IPS-11a (cell line): ENCODE data around the gene MYO1A.
"Not testable (repeated sequence)": the region's sequence is repeated elsewhere in the genome, so short reads cannot be mapped to it uniquely, and the experiment has no call there.

Experiments
- H3K4me3 ChIP-seq: one replicate; pipeline ENCODE4 v1.5.1; 2013; ENCODE audit warnings: low read depth, low read length, control low read depth

The MYO1A gene

DNA sequence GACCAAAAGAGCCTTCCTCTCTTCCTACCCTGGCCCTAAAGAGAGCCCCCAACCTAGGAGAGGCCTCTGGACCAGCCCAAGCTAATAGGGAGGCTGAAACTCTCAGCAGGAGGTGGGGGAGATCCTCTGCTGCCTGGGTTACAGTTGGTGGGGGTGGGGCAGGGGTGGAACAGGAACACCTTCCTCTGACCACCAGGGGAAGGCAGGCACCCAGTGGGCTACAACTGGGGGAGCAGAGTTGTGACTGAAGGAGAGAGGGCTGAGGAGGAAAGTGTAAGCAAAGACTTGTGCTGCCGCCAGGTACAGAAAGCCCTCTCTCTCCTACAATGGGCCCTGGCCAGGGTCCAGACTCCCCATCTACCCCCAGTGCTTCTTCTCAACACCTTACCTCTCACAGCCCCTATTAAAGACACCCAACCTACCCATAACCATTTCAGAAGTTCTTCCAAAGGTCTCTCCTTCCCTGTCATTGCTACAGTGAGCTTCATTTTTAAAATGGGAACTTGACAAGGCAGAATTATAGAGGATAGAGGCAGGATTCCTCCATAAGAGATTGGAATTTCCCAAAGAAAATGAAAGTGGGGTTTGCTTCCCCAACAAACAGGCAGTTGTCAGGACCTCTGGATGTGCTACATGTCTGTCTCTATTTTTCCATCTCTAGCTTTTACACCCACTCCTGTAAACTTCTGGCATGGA, 1.4 kb downstream of the MYO1A start:
- H3K4me3 ChIP-seq: no peak overlapping the region

- no peak overlapping the region for H3K4me3 ChIP-seq
Measured at GRCh38 chr12:57047981-57048380, 1.9 kb downstream of the MYO1A start.

GRCh38 chr12:57046947-57047890, 2.7 kb downstream of the MYO1A start:
- H3K4me3 ChIP-seq: no peak overlapping the region

DNA sequence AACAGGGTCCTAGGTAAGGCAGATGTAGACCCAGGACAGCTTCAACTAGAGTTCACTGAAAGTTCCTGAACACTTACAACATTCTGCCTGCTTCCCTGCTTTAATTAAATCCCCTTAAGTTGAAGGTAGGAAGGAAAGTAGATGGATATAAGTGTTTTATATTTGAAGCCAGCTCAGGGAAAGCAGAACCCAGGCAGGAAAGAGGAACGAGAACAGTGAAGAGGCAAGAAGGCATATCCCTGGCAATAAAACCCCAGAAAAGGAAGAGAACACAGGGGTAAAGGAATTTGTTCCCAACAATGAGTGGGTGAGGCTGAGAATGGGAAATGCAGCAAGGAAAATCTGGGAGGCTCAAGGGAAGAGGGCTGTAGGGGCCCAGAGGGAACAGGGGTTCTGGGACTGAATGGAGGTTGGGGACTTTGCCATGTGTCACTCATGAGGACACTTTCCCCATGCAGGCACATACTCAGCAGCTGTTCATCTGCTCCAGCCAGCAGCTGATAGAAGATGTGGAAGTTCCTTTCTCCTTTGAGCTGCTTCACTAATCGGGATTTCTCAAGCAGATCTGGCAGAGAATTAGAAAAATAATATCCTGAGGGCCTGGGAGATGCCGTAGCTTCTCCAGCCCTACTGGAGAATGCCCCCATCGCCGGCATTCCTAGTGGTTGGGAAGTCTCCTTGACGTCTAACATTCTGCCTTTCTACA, 3.7 kb downstream of the MYO1A start:
- no peak overlapping the region for H3K4me3 ChIP-seq

- no peak overlapping the region for H3K4me3 ChIP-seq
Measured at GRCh38 chr12:57044889-57045288, 5.0 kb downstream of the MYO1A start.

GRCh38 chr12:57044468-57044867, 5.5 kb downstream of the MYO1A start:
- no peak overlapping the region for H3K4me3 ChIP-seq

DNA sequence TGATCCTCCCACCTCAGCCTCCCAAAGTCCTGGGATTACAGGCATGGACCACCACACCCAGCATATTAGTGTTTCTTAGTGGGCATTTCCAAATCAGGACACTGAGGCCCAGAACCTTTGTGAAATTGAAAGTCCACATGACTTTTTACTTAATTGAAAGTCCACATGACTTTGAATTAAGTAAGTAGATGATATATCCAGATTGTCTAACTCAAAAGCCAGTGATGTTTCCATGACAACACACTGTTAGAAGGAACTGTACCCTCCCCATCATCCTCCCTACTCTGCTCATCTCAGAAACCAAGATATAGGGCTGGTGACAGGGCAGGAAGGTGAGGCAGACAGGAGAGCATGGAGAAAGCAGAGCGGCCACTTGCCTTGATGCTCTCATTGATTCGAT, 7.2 kb downstream of the MYO1A start:
- H3K4me3 ChIP-seq: no peak overlapping the region

DNA sequence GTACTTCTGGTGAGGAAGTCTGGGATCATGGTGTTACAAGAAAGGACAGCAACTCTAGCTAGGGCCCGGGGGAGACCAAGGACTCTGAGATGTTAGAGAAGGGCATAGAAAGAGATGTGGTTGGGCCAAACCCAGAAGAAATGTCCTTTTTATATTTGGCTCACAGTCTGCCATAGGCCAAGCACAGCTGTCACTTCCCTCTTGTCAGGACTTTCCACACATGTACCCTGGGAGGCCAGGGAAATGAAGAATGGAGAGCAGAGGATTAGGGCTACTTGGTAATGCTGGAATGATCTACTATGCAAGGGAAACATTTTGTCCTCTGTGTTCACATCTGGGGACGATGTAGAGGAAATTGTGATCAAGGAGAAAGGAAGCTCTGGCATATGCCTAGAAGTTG, 9.2 kb downstream of the MYO1A start:
- no peak overlapping the region for H3K4me3 ChIP-seq

- no peak overlapping the region for H3K4me3 ChIP-seq
Measured at GRCh38 chr12:57040211-57040610, 9.7 kb downstream of the MYO1A start.

- no peak overlapping the region for H3K4me3 ChIP-seq
Measured at GRCh38 chr12:57039016-57039798, 10.7 kb downstream of the MYO1A start.

DNA sequence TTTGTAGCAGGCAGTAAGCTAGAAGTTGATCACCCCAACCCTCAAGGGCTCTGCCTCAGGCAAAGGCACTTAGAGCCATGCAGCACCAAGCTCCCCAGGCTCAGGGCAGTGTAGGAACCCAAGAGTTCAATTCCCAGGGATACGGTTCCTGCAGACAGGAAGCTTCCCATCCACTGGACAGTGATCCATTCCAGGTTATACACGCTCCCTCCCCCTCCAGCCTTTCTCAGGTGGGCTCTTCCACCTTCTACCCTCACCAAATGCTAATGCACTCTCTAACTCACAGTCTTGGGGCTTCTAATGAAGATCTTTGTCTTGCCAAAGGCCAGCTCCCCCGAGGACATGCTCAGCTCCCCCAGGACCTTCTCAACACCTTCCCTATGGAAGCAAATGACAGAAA, 12.7 kb downstream of the MYO1A start:
- H3K4me3 ChIP-seq: no peak overlapping the region

- H3K4me3 ChIP-seq: no peak overlapping the region
Measured at GRCh38 chr12:57033431-57033830, 16.5 kb downstream of the MYO1A start.

DNA sequence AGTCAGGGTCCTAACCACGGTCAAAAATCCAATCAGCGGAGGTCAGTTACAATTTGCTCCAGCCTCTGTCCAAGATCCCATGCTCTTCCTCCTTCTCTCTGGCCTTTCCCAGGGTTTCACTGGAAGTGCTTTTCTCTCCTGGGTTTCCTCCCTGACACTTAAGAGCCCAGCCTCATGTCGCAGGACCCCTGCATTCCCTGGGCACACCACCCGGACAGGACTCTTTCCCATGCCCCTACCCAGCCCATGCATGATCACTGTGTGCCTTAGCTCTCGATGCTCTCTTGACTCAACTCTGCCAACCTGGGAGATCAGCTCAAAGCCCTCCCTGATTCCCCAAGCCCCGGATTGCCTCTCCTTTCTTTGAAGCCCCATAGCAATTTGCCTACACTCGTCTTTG, 18.1 kb downstream of the MYO1A start:
- H3K4me3 ChIP-seq: no peak overlapping the region

DNA sequence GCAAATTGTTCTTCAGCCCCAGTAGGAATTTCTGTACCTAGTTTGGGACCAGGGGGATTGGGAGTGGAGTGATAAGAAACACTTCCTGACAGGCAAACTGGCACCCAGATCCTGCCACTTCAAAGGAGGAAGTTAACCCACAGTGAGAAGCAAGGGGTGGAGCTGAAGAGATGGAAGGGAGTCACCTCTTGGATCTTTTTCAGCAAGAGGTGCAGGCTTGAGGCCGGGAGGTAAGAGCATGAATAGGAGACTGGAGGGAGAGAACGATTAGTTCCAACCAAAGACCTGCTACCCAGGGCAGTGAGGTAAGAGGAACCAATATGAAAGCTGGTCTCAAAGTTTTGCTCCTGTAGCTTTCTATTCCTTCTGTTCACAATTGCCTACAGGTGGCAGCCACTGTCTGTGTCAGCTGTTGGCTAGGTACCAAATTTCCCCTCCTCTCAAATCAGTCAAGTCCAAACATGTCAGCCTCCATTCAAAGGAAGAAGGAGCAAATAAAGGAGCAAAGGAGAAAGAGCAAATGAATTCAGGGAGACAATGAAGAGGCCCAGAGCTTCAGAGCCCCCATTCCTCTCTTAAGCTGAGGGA, 18.7 kb downstream of the MYO1A start:
- no peak overlapping the region for H3K4me3 ChIP-seq

GRCh38 chr12:57029457-57029856, 20.5 kb downstream of the MYO1A start:
- H3K4me3 ChIP-seq: no peak overlapping the region

DNA sequence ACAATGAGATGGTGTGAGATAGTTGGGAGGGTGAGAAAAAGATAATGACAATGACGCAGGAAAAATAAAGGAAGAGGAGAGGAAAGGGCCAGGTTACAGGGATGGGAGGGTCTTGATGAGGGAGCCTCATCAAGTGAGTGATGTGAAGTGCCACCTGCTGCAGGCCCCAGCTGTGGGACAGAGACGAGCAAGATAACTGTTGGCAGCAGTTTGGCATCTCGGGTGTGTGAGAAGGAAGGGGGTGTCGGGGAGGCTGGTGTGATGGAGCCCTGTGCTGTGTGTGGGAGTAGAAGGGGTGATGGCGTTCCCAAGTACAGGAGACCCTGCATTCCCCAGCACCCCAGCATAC, 22.1 kb downstream of the MYO1A start:
- no peak overlapping the region for H3K4me3 ChIP-seq

DNA sequence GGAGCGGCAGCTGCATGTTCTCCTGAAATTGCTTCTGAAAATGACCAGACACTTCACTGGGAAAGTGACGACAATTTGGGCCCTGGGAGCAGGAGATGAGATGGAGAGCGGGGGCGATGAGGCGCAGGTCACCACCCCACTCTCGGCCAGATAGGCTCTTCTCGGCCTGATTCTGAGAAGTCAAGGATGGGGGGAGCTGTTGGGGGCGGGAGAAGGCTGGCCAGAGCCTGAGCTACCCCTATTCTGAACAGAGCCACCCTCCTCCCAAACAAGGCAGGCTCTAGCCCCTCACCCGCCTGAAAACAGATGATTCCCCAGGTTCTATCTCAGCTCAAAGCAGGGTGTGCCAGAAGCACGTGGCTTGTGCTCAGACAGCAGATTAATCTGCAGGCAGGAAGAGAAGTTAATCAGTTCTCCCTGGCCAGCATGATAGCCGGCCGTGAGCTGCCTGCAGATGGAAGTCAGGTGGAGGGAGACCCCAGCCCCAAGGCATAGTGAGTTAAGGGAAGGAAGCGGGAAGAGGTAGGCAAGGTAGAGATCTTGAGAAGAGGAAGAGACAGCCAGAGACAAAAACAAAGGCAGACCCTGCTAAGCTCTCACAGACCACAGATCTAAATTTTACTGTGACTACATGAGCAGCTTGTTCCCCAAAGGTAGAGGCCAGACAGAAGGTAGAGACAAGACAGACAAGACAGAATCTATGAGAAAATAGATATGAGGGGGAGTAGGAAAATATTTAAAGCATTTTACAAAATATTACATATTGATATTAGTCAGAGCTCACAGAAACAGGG, 22.7 kb downstream of the MYO1A start:
- no peak overlapping the region for H3K4me3 ChIP-seq

GRCh38 chr12:57025196-57025595, 24.7 kb downstream of the MYO1A start:
- H3K4me3 ChIP-seq: no peak overlapping the region

DNA sequence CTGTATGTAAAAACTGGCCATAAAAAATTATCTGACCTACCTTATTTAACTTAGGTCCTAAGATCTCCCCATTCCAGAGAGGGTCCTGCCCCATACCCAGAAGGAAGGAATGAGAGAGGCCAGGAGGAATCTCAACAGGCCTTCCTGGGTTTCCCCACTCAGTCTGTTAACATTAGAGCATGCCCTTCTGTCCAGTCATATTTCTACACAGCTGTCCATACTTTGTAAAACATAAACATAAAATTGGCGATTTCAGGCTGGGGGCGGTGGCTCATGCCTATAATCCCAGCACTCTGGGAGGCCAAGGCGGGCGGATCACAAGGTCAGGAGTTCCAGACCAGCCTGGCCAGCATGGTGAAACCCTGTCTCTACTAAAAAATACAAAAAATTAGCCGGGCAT, 27.6 kb downstream of the MYO1A start:
- H3K4me3 ChIP-seq: not testable (repeated sequence)
